PC-9 (cell line): ENCODE results near the gene GKAP1.
"Not testable (repeated sequence)": the region's sequence is repeated elsewhere in the genome, so short reads cannot be mapped to it uniquely, and the experiment has no call there.

Source experiments
- CTCF ChIP-seq: fragments of 200-600 bp; sonication (generic); conservative IDR thresholded peaks from 2 replicates; pipeline ENCODE4 v1.6.1; 2017; ENCODE audit warnings: mixed run types, antibody characterized with exemption, mild to moderate bottlenecking, moderate library complexity
- EZH2 ChIP-seq: fragments of 200-600 bp; sonication (generic); IDR thresholded peaks from 2 replicates; pipeline ENCODE4 v1.8.0; 2017; ENCODE audit warnings: antibody characterized with exemption, low read depth

- not testable (repeated sequence) for TF ChIP-seq CTCF, EZH2
Observed at GRCh38 chr9:83817356-83818278, at the start of gene GKAP1.
